T-helper 22 cell (primary cell): ENCODE measurements around the gene ANKRD16.
"Not testable (repeated sequence)": the region's sequence is repeated elsewhere in the genome, so short reads cannot be mapped to it uniquely, and the experiment has no call there.

Source experiments
- DNase-seq: peaks from one replicate; pipeline ENCODE4 v3.0.0-alpha.2; 2020; ENCODE audit warnings: low read depth

Gene ANKRD16

GRCh38 chr10:5876181-5876768, 13.4 kb downstream of the ANKRD16 start:
- no peak for DNase-seq

GRCh38 chr10:5873515-5873995, 16.1 kb downstream of the ANKRD16 start:
- DNase-seq, result peak; percentile 11

- no peak for DNase-seq
These were observed 18.1 kb downstream of the ANKRD16 start for GRCh38 chr10:5871596-5871995.

DNA sequence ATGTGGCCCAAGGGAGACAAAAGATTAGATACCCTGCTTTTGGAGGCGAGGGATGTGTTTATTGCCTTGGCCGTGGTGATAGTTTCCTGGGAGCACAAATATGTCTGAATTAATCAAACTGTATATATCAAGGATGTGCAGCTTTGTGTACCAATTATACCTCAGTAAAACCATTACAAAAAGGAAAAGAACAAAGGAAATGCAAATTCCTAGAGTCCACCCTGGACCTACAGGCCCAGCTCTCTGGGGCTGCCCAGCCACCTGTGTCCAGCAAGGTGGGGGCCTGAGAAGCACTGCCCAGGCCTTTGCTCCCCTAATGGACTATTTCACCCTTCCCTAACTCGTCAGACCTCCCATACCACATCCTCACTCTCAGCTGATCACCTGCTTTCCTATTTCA, 20.5 kb downstream of the ANKRD16 start:
- no peak for DNase-seq

DNA sequence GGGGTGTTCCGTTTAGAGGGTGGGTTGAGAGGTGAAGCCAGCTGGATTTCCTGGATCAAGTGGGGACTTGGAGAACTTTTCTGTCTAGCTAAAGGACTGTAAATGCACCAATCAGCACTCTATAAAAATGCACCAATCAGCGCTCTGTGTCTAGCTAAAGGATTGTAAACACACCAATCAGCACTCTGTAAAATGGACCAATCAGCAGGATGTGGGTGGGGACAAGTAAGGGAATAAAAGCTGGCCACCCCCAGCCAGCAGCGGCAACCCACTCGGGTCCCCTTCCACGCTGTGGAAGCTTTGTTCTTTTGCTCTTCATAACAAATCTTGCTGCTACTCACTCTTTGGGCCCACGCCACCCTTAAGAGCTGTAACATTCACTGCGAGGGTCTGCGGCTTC, 21.3 kb downstream of the ANKRD16 start:
- DNase-seq, result not testable (repeated sequence)

- DNase-seq, result not testable (repeated sequence)
These were observed 22.5 kb downstream of the ANKRD16 start for GRCh38 chr10:5867091-5867615.

- DNase-seq, result not testable (repeated sequence)
These were observed 23.1 kb downstream of the ANKRD16 start for GRCh38 chr10:5866451-5867081.

- DNase-seq, result not testable (repeated sequence)
These were observed 26.6 kb downstream of the ANKRD16 start for GRCh38 chr10:5862981-5863685.

GRCh38 chr10:5862360-5862961, 27.2 kb downstream of the ANKRD16 start:
- no peak for DNase-seq

GRCh38 chr10:5860066-5860465, 29.6 kb downstream of the ANKRD16 start:
- no peak for DNase-seq

- no peak for DNase-seq
These were observed 30.9 kb downstream of the ANKRD16 start for GRCh38 chr10:5858811-5859210.

GRCh38 chr10:5856701-5857004, 33.0 kb downstream of the ANKRD16 start:
- DNase-seq, result no peak

GRCh38 chr10:5855979-5856700, 33.6 kb downstream of the ANKRD16 start:
- DNase-seq, result no peak

DNA sequence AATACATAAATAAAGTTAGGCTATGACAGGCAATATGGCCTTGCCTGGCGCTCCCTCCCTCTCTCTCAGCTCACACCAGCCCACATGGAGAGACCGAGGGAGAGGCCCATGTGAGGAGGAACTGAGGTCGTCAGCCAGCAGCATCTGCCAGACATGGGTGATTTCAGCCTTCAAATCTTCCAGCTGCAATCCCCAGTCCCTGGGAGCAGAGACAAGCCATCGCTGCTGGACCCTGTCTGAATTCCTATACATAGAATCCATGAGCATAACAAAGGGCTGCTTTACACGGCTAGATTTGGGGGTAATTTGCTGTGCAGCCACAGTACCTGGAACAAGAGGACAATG, 35.6 kb downstream of the ANKRD16 start:
- DNase-seq, result no peak

GRCh38 chr10:5846667-5847066, 43.0 kb downstream of the ANKRD16 start:
- DNase-seq, result not testable (repeated sequence)

DNA sequence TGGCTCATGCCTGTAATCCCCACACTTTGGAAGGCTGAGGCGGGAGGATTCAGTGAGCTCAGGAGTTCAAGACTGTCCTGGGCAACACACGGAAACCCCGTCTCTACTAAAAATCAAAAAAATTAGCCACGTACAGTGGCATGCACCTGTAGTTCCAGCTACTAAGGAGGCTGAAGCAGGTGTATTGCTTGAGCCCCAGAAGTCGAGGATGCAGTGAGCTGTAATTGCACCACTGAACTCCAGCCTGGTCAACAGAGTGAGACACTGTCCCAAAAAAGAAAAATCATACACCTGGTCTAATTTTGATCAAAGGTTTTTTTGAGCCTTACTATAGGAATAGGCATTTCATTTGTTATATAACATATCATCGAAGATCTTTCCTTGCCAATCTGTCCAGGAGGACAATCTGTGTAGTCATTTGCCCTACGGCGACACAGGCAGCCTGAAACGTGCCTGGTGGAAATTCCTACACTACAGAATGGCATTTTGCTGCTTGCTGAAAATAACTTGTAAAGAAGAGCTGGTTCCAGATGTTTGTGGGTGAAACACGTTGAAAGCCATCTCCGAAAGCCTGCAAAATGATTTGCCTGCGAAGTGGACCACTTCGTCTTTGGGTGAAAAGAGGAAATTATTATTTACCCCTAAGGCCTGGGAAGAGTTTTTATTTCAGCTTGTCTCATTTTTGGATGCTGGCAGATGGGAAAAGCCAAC, 45.2 kb downstream of the ANKRD16 start:
- DNase-seq, result no peak

DNA sequence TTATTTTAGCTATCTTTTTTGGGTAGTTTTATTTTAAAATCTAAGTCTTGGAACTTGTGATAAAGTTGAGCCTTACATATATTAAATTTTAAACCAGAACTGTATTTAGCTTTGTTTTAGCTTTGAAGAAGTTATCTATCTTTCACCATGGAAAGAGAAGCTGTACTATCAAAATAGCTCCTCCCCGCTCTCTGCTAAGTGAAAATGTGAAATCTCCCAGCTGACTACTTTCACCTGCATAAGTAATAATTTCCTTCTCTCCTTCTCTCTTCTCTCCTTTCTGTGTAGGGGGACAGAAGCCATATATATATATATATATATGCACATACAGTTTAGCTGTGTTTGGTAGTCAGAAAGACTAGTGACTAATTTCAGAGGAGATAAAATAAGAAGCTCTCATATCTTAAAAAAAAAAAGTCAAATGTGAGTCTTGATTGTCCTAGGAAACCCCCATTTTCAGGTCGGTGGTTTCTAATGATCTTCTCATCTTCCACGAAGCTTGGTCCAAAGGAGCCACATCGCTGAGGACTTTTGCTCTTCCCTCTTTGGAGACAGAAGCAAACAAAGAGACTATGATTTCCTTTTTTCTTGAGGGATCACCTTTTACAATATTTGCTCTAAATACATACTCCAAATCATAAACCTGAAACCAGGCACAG, 45.9 kb downstream of the ANKRD16 start:
- no peak for DNase-seq

DNA sequence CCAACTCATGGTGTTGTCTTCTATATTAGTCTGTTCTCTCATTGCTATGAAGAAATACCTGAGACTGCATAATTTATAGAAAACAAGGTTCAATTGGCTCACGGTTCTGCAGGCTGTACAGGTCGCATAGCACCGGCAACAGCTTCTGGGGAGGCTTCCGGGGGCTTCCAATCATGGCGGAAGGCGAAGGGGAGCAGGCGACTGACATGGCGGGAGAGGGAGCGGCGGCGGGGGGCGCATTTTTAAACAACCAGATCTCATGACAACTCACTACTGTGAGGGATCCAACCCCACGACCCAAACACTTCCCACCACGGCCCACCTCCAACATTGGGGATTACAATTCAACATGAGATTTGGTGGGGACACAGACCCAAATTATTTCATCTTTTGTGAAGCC, 47.7 kb downstream of the ANKRD16 start:
- no peak for DNase-seq

GRCh38 chr10:5840314-5841307, 49.1 kb downstream of the ANKRD16 start:
- DNase-seq, result no peak

DNA sequence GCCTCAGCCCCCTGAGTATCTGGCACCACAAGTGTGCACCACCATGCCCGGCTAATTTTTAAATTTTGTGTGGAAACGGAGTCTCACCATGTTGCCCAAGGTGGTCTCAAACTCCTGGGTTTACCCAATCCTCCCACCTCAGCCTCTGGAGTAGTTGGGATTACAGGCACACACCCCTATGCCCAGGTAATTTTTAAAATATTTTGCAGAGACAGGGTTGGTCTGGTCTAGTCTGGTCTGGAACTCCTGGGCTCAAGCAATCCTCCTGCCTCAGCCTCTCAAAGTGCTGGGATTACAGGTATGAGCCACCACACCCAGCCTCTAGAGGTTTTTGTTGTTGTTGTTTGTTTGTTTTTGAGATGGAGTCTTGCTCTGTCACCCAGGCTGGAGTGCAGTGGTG, 53.5 kb downstream of the ANKRD16 start:
- DNase-seq, result not testable (repeated sequence)
